HG03354 (cell line): Measurements from ENCODE around the gene ACOT11.
"Not testable (repeated sequence)": the region's sequence is repeated elsewhere in the genome, so short reads cannot be mapped to it uniquely, and the experiment has no call there.

Experiments
- ATAC-seq: cut with Tn5 transposase; IDR thresholded peaks from one replicate; pipeline ENCODE4 v1.9.1; 2021; ENCODE audit warnings: mild to moderate bottlenecking; ENCODE audit not compliant: unreplicated experiment, poor library complexity, severe bottlenecking

The ACOT11 gene

DNA sequence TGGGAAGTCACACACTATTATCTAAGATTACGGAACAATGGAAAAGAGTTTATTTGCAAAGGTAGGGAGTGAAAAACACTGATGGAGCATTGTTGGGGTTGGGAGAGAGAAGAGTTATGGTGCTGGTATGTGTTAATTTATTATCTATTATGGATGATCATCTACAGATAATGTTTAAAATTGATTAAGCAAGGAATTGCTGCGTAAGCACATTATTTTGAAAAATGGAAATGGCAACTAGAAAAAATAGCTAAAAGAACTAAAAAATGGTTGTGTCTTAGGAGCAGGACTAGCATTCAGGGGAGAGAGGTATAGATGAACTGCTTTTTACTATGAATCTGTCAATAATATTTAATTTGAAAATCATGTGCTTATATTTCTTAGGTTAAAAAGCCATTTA is 16.0 kb upstream of the ACOT11 start:
- no peak for ATAC-seq

DNA sequence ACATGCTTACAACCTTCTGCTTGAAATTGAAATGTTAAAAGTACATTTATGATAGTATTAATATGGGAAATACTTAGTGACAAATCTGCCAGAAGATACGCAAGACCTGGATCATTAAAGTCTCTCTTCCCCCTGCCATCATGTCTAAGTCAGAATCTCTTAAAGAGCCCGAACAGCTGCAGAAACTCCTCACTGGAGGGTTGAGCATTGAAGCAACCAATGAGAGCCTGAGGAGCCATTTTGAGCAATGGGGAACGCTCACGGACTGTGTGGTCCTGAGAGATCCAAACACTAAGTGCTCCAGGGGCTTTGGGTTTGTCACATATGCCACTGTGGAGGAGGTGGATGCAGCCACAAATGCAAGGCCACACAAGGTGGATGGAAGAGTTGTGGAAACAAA is 11.4 kb upstream of the ACOT11 start:
- not testable (repeated sequence) for ATAC-seq

DNA sequence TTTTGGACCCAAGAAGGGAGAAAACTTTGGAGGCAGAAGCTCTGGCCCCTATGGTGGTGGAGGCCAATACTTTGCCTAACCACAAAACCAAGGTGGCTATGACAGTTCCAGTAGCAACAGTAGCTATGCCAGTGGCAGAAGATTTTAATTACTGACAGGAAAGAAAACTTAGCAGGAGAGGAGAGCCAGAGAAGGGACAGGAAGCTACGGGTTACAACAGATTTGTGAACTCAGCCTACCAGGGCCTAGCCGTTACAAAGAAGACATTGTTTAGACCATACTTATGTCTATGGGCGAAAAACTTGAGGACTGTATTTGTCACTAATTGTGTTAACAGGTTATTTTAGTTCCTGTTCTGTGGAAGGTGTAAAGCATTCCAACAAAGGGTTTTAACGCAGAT is 10.4 kb upstream of the ACOT11 start:
- no peak for ATAC-seq

DNA sequence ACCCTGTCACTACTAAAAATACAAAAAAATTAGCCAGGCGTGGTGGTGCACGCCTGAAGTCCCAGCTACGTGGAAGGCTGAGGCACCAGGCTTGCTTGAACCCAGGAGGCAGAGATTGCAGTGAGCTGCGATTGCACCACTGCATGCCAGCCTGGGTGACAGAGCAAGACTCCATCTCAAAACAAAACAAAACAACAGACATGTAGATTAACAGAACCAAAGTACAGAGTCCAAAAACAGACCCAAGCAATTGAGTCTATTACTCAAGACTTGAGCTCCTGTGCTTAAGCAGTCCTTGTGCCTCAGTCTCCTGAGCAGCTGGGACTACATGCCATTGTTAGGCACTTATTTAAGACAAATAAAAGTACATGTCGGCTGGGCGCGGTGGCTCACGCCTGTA is 9.5 kb upstream of the ACOT11 start:
- no peak for ATAC-seq

DNA sequence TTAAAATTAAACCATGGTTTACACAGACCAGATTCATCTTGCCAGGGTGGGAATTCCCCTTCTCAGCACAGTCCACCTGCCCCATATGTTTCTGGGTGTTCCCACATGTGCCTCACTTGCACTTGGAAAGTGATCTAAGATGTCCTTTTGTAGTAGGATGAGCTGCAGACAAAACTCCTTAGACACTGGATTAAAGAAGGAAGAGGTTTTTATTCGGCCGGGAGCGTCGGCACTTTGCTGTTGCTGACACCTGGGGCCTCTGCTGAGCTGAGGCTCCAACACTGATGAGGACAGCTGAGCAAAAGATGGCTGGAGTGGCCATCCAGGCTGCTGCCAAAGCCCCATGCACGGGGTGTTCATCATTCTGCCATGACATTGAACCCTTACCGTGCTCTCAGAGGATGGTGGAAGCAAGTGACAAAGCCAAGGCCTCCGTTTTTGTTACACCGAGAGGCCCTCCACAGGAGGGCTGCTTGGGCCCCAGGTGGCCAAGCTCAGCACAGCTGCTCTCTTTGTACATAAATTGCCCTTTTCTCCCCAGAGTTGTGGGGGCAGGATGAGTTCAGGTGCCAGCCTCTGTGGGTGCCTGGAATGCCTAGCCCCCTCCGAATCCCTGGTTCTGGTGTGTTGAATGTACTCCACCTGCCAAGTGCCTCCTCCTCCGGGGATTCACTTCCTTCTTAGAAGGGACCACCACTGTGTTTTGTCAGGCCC is 7.3 kb upstream of the ACOT11 start:
- no peak for ATAC-seq

DNA sequence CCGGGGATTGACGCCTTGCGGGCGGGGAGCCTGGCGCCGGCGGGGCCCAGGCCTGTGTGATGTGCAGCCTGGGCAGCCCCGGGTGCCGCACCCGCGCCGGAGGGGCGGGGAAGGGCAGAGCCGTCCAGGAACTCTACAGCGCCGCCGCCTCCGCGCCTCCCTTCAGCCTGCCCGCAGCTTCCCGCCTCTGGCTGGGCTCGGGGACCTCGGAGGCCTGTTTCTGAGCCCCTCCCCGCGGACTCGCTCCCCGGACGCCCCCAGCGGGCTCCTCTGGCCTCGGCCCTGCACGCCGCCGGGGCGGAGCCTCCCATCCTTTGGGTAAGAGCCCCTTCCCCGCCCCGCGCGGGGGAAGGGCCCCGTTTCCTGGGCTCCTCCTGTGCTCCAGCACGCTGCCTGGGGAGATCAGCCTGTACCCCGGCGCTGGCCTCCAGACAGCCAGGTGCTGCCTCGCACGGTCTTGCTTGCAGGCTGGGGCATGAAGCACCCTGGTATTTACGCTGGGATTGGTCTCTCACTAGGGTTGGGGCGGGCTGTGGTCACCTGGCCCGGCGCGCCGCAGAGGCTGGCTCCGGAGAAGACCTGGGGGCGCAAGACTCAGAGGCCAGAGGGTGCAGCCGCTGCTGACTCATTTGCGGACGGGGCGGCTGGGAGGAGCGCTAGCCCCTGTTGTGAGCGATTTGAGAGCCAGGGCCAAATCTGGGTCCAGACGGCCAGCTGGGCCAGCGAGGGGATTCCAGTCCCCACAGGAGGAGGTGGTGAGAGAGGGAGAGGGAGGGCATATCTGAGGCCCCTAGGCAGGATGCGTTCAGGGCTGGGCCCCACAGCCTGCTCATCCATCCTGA is 5.7 kb upstream of the ACOT11 start:
- ATAC-seq: peak; percentile 81

DNA sequence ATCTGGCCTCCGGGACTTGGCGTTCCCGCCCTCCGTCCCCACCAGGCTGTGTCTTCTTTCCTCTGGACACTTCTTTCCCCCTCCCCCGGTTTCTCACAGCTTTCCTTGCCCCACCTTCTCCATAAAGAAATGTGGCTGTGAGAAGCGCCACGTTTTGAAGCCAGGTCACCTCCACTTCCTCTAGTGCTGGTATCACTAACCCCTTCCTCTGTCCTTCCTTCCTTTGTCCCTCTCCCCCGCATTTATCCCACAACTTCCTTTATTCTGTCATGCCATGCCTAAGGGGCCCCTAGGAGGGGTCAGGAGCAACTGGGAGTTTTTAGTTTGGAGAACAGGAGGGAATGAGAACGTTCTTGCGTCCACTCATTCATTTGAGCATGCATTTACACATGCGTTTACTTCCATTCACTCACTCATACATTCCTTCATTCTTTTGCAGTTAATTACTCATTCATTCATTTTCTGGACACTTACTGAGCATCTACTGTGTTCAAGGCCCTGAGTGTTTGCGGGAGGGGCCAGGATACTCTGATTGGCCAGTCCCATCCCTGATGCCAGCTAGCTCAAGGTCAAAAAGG is 5.0 kb upstream of the ACOT11 start:
- no peak for ATAC-seq

DNA sequence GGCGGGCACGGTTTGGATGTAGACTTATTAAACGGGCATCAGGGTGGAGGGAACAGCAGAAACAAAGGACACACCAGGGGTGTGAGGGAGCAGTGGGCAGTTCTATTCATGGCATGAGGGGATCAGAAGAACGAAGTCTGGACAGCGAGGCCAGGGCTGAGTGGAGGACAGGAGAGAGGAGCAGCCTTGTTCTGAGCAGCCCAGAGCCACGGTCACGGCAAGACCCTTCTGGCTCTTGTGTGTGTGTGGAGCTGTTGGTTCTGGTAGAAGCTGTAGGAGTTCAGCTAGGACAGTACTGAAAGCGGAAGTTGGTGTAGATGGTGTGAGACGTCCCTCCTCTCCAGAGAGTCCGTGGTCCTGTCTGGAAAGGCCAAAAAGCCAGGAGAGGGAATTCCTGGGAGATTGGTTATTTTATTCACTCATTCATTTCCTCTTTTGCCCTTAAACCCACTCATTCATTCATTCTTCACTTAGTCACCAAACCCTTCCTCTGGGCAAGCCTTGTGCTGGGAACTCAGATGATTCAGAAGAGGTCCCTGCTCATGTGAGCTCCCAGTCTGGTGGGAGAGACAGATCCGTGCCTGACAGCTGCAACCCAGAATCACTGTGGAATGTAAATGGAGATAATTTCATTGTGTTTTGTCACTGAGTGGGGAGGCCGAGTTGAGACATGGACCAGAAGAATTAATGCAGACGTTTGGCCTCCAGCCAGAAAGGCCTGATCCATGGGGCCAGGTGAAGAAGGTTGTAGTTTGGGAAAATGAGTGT is 4.1 kb upstream of the ACOT11 start:
- ATAC-seq: no peak

DNA sequence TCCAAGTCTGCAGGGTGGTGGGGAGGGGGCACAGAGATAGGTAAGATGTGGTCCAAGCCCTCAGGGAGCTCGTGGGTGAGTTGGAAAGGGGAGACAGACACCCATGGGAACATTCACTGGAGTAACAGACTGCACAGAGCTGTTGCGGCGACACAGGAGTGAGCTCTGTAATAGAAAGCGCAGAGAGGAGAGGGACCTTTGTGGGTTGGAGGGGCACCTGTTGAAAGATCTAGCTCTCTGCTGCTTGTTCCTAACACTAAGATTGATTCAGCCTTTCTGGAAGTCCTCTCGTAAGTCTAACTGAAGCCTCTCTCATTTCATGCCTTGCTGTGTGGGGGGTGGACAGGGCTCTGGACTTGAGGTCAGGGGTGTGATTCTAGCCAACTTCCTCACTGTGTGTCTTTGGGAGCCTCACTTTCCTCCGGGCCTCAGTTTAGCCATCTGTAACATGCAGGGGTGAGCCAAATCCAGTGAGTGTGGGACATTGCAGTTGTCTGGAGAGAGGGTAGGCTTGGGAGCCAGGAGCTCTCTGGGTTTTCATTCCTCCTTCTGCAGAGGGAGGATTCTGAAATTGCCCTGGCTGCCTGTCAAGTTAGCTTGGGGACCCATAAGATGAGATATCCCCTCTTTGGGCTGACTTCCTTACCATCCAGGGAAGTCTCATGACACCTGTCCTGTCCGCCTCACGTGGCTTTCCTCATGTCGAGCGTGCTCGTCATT is 2.0 kb upstream of the ACOT11 start:
- no peak for ATAC-seq

DNA sequence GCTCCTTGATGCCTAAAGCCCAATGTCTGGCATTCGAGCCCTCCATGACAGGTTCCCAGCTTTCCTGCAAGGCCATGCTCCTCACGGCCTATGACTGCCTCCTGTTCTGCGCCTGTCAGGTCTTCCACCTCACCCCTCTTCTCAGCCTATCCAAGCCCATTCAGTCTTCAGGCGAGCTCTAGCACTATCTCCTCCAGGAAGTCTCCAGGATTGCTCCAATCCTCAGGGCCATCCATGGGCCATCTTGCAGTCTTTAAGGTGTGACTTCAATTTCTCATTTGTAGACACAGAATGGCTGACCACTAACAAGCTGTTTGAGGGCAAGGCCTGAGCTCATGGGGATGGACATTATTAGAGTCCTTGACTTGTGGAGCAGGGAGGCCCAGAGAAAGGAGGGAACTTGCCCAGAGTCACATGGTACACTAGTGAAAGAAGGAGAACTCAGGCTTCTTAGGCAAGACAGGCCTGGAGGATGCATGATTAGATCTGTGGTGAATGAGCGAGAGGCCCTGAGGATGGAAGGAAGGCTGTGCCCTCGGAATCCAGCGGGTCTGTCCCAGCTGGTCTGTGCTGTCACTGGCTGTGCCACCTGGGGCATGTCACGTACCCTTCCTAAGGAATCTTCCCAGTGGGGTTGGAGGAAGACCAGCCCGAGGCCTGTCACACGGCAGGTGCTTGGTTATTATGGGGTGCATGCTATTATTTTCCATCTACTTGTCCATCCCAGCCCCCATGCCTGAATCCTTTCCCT is 1.2 kb upstream of the ACOT11 start:
- no peak for ATAC-seq

DNA sequence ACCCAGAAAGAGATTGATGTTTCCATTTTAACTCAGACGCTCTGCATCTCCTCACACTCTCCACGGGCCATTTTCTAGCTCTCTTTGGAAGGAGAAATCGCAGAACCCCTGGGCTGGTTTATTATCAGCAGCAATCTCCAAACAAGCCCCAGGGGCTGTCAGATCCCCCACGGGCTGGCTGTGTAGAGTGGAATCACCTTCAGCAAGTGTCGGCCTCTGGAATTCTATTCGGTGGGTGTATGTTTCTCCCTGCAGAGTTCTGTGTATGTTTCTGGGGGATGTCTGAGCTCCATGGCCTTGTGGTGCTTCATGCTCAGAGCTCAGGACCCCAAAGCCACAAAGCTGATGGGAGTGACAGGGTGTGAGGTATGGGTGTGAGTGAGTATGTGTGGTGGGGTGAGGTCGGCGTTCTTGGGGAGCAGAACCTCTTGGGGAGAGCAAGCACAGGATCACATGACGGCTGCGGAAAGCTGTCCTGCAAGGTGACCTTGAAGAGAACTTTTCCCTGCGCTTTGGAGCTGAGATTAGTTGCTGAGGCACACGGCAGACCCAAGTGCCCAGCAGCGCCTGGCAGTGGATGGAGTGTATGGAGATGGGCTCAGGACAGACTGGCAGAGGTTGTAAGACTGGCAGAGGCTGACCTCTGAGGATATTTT is 489 bp downstream of the ACOT11 start:
- no peak for ATAC-seq

DNA sequence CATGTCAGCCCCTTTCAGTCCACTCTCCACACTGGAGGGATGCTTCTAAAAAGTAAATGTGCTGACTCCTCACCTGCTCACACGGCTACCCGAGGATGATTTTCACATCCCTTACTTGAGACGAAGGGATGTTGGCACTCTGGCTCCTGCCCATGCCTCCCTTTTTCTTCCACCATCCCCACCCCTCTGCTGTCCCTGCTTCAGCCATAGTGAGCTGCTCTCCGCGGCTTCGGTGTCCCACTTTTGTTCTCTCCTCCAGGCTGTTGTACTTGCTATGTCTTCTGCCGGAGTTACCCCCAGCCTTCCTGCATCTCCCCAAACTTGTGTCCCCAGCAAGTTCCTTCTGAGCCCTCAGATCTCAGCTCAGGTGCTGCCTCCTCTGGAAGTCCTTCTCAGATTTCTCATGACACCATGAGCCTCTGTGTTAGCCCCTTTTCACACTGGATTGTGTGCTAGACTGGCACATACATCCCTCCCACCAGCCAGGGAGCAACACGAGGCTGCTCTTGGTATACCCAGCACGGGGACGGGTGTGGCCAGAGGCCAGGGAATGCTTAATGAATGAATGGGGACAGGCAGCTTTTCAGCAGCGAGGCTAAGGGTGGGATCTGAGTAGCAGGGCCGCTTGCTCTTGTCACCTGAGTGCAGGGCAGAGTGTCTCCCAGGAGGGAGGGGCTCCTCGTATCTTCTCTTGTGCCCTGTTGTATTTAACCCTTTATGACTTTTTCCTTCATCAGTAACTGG is 1.3 kb downstream of the ACOT11 start:
- no peak for ATAC-seq

DNA sequence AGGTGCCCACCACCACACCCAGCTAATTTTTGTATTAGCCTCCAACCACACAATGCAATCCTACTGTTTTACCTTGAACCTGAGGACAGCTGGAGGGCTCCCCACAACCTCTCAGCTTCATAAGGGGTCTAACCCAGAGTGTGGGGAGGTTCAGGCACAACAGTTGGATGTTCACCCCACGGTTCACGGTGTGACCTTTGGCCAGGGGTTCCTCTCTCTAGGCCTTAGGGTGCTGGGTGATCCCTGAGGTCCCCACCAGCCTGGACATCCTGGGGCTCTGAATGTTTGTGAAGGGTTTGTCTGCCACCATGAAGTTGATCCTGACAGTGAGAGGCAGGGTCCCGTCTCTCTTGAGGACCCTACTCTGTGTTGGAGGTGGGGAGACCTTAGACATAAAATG is 3.9 kb downstream of the ACOT11 start:
- ATAC-seq: no peak

DNA sequence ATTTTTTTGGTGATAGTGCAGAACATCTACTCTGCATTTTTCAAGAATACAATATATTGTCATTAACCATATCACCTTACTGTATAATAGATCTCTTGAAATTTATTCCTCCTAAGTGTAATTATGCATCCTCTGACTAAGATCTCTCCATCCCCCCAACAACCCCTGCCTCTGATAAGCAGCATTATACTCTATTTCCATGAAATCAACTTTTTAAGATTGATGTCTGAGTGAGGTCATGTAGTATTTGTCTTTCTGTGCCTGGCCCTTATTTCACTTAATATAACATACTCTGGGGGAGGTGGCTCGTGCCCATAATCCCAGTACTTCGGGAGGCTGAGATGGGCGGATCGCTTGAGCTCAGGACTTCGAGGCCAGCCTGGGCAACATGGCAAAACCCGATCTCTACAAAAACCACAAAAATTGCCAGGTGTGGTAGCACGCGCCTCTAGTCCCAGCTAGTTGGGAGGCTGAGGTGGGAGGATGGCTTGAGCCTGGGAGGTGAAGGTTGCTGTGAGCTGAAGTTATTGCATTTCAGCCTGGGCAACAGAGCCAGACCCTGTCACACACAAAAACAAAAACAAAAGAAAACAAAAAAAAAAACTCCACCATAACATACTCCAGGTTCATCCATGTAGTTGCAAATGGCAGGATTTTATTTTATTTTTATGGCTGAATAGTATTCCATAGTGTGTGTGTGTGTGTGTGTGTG is 5.7 kb downstream of the ACOT11 start:
- no peak for ATAC-seq

DNA sequence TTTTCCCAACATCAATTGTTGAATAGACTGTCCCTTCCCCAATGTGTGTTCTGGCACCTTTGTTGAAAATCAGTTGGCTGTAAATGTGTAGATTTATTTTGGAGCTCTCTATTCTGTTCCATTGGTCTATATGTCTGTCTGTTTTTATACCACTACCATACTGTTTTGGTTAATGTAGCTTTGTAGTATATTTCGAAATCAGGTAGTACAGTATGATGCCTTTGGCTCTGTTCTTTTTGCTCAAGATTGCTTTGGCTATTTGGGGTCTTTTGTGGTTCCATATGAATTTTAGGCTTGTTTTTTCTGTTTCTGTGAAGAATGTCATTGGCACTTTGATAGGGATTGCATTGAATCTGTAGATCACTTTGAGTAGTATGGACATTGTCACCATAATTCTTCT is 8.1 kb downstream of the ACOT11 start:
- ATAC-seq: no peak

DNA sequence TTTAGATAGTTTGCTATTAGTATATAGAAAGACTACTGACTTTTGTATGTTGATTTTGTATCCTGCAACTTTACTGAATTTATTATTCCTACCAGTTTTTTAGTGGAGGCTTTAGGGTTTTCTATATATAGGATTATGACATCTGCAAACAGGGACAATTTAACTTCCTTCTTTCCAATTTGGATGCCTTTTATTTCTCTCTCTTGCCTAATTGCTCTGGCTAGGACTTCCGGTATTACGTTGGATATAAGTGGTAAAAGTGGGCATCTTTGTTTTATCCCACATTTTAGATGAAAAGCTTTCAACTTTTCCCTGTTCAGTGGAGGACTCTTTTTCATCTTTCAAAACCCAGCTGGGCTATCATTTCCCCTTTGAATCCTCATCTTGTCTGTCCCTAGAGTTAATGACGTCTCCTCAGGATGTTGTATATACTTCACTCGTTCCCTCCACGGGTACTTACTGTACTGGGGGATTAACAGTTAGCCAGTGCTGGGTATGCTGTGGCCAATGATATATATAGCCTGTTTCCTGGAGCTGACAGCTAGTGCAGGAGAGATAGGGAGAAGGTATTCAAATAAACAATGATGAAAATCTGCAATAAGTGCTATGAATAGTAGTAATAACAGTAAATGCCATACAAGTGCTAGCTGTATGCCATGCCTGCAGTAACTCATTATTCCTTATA is 9.8 kb downstream of the ACOT11 start:
- no peak for ATAC-seq
